Stimulated activated CD8-positive, alpha-beta memory T cell treated with anti-CD3 and anti-CD28 coated beads, Interleukin-12 subunit alpha, Interleukin-12 subunit beta, amount 100 ng/mL, for 1 hour (primary cell): ENCODE data around the gene B4GALNT4.
"Not testable (repeated sequence)": the region's sequence is repeated elsewhere in the genome, so short reads cannot be mapped to it uniquely, and the experiment has no call there.

Experiments
- DNase-seq: peaks from one replicate; pipeline ENCODE4 v3.0.0-alpha.2; 2020; ENCODE audit warnings: low read depth

B4GALNT4 gene

DNA sequence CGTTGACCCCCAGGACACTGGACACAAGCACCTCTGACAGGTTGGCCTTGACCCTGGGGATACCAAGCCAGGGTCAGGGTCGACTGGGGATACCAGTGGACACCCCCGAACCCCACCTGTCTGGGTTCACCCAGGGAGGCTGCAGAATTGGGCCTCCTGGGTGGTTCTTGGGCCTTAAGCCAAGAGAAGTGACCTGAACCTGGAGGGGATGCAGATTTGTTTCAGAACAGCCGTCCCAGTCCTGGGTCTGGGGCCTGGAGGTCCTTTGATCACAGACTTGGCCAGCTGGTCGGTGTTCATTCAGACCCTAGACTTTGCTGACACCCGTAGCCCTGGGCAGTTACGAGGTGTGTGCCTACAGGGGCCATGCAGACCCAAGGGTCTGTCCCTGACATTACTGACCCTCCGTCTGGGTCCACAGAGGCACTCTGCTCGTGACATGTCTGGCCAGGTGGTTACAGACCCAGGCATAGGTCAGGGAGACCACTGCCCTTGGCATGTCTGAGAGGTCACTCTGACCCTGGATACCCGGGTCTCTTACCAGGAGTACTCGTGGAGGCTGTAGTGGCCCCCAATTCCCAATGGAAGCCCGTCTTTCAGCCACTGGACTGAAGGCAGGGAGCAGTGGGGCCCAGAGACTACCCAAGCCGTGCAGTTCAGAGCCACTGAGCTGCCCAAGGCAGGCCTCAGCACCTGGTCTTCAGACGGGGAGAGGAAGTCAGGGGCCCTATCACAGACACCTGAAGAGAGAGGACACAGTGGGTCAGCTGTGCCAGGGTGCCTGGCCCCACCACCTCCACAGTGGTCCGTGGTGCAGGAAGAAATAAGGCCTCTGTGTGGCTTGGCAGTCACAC is 39.1 kb downstream of the B4GALNT4 start:
- no peak for DNase-seq

GRCh38 chr11:409008-409599 is 39.8 kb downstream of the B4GALNT4 start:
- no peak for DNase-seq

DNA sequence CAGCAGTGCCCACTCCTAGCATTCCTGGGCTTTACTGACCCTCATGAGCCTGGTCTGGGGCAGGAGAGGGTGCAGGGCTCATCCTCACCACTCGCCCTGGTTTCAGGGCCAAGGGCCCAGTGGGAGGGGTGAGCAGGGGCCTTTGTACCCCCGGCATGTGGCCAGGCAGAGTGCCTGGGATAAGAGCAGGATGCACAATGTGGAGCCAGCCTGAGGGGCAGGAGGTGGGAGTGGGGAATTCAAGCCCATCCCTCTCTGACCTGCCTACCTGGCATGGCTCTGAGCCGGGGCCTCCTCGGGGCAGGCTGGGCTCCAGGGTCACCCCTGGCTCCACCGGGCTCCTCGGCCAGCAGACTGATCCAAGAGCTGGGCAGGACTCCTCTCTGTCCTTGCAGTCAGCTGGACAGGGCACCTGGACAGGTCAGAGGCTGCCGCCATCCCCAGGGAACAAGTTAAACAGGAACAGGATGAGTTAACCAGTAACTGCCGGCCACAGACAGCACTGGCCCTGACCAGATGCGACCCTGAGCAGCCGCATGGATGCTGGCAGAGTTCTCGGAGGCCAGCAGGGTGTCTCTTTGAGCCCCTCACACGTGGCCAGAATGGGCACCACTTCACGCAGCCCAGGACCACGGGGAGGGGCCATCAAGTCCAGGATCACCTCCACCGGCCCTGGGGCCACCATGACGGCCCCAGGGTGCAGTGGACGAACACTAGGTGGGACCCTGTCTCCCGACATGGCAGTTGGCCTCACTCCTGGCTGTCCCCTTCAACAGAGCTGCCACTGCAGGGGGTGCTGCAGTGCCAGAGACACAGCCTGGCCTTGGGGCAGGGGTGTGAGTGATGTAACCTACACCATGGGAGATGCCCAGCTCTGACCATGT is 40.5 kb downstream of the B4GALNT4 start:
- DNase-seq: no peak

DNA sequence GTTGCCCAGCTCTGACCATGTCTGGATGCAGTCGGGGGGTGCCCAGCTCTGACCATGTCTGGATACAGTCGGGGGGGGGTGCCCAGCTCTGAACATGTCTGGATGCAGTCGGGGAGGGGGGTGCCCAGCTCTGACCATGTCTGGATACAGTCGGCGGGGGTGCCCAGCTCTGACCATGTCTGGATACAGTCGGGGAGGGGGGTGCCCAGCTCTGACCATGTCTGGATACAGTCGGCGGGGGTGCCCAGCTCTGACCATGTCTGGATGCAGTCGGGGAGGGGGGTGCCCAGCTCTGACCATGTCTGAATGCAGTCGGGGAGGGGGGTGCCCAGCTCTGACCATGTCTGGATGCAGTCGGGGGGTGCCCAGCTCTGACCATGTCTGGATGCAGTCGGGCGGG is 41.4 kb downstream of the B4GALNT4 start:
- not testable (repeated sequence) for DNase-seq

- not testable (repeated sequence) for DNase-seq
These were observed 42.2 kb downstream of the B4GALNT4 start for GRCh38 chr11:411520-411919.

GRCh38 chr11:412641-413119 is 43.4 kb downstream of the B4GALNT4 start:
- no peak for DNase-seq

DNA sequence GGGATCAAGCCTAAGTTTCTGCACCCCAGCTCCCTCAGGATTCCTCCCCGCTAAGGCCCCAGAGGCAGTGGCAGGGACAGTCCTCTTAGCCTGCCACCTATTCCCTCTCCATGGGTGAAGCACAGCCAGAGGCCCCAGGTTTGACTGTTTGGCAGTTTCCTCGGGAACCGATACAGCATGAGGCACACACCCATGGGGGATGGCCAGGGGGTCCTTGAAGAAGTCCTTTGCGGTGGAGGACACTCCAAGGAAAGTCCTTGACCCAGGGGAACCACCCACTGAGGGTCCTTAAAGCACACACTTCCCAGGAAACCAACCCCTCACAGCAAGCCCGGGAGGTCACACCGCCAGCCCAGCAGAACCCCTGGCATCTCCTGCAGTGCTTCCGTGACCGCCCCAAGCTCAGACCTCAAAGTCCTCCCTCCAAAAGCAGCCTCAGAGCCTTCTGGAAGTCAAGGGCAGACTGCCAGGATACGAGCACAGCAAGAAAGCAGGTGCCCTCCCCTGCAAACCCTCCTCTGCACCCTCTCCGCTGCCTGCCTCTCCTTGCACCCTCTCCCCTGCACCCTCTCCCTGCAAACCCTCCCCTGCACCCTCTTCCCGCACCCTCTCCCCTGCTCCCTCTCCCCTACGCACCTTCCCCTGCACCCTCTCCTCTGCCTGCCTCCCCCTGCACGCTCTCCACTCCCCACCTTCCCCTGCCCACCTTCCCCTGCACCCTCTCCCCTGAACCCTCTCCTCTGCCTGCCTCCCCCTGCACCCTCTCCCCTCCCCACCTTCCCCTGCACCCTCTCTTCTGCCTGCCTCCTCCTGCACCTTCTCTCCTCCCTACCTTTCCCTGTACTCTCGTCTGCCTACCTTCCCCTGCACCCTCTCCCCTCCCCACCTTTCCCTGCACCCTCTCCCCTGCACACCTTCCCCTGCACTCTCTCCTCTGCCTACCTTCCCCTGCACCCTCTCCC is 44.1 kb downstream of the B4GALNT4 start:
- no peak for DNase-seq

- no peak for DNase-seq
These were observed 45.1 kb downstream of the B4GALNT4 start for GRCh38 chr11:414318-414857.

DNA sequence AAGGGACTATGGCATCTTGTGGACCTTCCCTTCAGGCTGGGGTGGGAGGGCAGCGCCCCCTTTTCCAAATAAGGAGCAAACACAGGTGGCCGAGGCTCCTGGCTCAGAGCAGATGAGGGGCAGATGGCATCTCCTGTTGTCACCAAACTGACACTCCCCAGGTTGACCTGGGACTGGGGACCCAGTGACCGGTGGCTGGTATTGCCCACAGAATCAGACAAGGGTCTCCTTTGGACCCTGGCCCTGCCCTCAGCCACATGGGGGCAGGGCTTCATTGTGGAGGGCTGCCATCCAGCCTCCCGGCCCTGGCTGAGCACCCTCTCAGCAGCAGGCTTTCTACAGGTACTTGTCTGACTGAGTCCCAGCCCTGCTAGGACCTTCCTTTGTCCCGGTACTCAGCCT is 46.3 kb downstream of the B4GALNT4 start:
- DNase-seq: no peak

- DNase-seq: no peak
These were observed 46.9 kb downstream of the B4GALNT4 start for GRCh38 chr11:416051-416756.

- DNase-seq: no peak
These were observed 47.7 kb downstream of the B4GALNT4 start for GRCh38 chr11:416757-417621.

DNA sequence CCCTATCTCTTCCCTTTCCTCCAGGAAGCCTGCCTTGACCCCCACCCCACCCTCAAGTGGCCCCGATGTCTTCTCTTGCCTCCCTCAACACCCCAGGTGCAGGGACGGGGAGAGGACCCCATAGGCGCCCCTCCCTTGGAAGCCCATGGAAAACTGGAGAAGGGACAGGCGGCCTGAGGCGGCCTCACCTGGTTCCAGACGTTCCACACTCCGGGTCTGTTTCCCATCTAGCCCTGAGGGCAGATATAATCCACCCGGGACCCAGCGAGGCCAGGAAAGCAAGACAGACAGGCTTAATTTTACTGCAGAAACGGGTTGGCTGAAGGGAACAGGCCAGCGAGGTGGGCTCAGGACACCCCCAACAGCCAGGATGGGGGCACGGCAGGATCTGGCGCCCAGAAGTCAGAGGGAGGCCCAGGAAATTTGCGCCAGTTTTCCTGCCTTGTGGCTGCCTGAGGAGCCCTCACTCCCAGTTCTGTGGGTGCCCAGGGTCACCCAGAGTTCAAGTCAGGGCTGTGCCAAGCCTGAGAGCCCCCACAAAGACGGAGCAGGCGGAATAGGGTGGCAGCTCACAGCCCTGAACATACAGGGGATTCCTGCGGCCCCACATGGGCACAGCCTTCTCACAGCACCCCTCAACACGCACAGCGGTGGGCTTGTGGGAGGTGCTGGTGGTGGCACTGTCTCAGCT is 48.5 kb downstream of the B4GALNT4 start:
- DNase-seq: no peak

DNA sequence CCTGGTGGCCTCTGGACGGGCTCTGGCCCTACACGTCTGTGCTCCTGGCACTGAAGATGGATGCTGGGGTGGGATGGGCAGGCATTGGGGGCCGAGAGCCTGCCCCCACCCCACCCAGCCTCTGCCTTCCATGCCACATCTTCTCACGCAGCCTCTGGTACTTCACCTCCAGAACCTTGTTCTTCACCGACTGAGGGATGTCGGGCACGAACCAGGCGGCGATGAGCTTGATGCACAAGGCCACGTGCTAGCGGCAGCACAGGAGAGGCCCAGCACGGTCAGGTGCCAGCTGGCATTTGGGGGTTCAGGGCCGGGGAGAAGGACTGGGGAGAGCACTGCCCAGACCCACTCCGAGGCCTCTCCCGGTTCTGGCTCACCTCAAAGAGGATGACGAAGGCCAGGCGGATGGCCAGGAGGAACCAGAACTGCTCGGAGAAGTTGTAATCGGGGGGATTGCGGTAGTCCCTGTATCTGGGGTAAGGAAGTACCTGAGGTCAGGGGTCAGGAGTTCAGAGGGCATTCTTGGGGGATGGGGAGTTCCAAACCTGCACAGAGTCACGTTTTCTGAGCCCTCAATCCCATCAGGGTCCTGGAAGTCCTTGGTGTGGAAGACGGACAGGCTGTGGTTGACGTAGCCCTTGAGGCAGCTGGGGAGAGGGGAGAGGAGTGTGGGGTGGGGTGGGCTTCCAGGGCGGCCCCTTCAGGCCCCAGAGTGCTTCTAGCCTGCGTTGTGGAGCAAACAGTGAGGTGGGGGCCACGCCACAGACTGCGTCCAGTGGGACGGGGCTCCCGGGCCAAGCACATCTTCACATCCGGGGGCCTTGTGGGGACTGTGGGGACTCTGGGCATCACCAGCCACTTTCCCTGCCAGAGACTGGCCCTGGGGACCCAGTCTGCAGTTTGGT is 49.3 kb downstream of the B4GALNT4 start:
- DNase-seq: no peak

DNA sequence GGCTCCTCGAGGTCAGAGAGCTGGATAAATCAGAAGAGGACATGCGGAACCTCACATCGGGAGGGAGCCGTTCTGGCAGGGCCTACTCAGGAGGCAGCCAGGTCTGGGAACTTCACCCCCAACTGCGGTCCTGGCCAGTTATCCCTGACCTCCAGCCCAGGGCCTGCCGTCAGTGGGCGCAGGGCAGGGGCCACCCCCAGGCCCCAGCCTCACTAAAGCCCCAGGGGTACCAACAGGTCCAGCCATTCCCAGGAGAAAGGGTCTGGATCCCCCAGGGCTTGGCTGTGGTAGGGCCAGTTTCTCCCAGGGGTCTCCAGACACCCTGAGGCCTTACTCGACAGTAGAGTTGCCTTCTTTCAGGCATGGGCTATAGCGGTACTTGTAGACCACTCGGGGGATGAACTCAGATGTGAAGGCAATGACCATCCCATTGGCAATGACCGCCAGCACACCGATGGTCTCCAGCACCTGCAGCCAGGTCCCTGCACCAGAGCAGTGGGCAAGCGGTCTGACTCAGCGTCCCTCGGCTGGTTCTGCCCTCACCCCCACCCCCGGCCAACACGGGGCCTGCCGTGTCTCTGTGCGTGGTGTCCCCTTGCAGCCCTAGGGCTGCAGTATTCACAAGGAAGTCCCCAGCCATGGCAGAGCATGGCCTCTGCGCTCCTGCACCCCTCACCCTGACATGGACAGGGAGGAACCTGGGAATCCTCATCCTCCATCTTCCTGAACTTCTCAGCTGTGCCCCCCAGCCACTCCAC is 50.1 kb downstream of the B4GALNT4 start:
- no peak for DNase-seq

- DNase-seq: no peak
These were observed 51.0 kb downstream of the B4GALNT4 start for GRCh38 chr11:420054-420910.

DNA sequence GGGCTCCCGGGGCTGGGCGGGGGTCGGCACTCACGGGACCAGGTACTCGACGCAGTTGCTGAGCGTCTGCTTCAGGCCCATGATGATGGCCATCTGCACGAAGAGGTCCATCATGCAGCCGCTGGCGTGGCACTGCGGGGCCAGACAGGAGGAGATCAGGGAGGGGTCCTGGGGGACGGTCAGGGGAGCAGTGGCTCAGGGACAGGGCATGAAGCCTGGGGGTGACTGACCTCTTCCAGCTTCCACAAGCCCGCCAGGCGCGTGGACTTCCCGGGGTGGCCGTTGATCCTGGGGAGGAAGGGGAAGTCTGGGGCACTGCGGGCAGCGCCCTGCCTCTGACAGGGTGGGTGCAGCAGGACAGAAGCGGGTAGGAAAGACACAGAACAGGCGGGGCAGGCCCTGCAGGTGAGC is 51.6 kb downstream of the B4GALNT4 start:
- no peak for DNase-seq
